GM20431 (cell line): ENCODE data around the gene TINAGL1.
"Not testable (repeated sequence)": the region's sequence is repeated elsewhere in the genome, so short reads cannot be mapped to it uniquely, and the experiment has no call there.

ENCODE experiments used
- in situ Hi-C: fragments of 300-500 bp; cut with MseI, MboI; formaldehyde crosslinking; loops from one replicate; pipeline ENCODE4 v1.15.0; 2020; ENCODE audit warnings: low sequenced_read_pairs; ENCODE audit not compliant: unreplicated experiment

Gene TINAGL1

DNA sequence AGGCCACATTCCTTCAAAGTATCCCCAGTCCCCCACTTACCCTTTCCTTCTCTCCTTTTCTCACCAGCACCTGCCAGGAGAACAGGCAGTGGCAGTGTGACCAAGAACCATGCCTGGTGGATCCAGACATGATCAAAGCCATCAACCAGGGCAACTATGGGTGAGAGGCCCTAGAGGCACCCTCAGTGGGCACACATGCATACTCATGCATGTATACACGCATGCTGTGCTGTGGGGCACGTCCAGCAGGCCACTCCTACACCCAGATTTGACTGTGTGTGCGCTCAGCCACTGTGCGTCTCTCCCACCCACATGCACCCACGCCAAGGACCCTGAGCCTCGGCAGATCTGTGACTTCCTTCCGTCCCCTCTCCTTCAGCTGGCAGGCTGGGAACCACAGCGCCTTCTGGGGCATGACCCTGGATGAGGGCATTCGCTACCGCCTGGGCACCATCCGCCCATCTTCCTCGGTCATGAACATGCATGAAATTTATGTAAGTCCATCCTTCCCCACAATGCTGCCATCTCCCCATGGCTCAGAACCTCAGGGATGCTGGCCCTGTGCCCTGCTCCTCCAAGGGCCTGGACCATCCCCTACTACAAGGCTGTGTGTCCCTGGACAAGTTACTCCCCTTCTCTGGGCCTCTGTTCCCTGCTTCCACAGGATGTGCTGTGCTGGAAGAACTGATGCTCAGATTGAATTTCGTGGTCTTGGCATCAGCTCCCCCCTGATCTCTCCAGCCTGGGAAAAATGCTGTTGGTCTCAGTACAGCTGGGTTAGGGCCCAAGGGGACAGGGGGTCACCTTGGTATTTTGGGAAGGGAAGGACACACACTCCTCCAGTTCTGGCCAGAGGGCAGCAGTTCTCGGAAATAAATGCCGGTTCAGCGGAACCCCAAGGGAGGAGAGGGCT, 7.0 kb downstream of the TINAGL1 start:
- in situ Hi-C loops = no loop called here

DNA sequence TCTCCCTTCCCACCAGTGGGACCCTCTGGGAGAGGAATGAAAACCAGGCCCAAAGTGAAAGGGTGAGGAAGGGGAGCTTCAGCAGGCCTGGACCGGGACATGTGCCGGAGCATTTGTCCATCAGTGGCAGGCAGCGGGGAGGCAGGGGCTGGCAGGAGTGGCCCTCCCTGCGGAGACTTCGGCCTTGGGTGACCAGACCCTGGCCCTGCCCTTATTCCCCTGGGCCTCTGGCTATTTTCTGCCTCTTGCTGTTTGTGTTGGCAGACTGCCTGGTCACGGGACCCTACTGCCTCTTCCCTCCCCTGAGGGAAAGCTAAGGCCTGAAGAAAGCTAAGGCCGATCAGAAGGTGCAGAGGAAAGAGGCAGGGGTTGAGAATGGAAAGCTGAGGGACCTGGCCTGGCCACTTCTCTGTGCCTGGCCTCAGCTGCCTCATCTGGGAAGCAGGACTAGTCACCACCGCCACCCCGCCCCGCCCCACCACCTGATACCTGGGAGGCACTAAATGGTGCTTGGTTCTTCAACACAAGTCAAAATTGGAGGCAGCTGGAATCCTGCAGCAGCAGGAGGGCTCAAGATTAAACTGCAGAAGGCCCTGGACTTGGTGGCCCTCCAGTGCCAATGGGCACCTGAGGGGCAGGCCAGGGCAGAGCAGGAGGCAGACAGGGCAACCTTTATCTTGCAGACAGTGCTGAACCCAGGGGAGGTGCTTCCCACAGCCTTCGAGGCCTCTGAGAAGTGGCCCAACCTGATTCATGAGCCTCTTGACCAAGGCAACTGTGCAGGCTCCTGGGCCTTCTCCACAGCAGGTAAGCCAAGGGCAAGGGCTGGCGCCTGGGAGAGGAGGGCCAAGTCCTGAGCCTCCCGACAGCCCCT, 7.9 kb downstream of the TINAGL1 start:
- in situ Hi-C loops = no loop called here

DNA sequence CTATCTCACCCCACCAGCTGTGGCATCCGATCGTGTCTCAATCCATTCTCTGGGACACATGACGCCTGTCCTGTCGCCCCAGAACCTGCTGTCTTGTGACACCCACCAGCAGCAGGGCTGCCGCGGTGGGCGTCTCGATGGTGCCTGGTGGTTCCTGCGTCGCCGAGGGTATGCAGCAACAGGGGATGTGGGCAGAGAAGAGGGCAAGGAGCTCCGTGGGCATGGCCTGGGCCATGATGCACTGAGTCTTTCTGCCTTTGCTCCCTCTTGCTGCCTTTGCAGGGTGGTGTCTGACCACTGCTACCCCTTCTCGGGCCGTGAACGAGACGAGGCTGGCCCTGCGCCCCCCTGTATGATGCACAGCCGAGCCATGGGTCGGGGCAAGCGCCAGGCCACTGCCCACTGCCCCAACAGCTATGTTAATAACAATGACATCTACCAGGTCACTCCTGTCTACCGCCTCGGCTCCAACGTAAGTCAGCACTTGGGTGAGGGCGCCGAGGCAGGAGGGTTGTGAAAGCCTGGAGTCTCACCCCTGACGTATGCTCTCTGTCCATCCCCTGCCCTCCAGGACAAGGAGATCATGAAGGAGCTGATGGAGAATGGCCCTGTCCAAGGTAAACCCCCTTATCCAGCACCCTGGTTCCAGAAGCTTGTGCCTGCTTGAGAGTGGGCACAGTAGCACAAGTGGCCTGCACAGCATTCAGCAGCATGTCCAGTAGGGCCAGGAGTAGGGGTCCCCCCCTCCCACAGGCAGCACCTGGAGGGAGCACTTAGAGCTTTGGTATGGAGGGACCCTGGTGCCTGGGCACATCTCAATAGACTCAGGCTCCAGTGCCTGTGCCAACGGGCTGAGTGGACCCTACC, 8.8 kb downstream of the TINAGL1 start:
- in situ Hi-C loops = no loop called here

DNA sequence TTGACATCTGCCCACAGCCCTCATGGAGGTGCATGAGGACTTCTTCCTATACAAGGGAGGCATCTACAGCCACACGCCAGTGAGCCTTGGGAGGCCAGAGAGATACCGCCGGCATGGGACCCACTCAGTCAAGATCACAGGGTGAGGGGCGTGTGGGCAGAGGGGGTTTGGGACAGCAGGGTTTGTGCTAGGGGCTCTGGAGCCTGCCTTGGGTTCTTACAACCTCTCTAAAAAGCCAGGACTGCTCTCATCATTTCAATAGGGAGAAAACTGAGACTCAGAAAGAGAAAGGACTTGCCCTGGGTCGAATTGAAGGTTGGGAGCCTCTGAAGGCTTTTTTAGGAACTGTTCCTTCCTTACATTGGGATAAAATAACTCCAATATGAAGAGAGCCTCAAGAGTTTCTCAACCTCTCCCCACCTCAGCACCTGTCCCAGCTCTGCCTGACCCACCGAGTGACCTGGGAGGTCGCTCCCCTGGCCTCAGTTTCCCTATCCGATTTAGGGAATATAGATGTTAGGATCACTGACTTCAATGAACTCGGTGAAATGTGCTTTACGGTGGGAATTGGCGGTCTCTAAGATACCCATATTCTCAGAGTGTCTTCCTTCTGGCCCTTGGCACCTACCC, 9.5 kb downstream of the TINAGL1 start:
- in situ Hi-C loops = no loop called here

DNA sequence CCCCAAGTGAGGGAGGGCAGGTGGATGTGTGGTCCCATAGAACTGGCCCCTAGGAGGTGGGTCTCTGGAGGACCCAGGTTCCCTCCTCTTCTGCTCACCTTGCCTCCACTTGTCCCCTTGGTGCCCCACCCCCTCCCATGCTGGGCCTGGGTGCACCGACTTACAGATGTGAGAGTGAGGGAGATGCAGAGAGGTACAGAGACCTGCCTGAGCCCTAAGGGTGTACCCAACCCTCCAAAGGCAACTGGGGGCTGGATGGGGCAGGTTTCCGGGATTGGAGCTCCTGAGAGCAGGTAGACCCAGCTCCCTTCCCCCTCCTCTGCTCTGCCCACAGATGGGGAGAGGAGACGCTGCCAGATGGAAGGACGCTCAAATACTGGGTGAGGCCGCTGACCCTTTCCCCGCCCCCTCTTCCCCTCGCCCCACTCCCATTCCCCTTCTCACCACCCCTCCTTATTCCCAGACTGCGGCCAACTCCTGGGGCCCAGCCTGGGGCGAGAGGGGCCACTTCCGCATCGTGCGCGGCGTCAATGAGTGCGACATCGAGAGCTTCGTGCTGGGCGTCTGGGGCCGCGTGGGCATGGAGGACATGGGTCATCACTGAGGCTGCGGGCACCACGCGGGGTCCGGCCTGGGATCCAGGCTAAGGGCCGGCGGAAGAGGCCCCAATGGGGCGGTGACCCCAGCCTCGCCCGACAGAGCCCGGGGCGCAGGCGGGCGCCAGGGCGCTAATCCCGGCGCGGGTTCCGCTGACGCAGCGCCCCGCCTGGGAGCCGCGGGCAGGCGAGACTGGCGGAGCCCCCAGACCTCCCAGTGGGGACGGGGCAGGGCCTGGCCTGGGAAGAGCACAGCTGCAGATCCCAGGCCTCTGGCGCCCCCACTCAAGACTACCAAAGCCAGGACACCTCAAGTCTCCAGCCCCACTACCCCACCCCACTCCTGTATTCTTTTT, 10.3 kb downstream of the TINAGL1 start:
- in situ Hi-C loops = no loop called here

DNA sequence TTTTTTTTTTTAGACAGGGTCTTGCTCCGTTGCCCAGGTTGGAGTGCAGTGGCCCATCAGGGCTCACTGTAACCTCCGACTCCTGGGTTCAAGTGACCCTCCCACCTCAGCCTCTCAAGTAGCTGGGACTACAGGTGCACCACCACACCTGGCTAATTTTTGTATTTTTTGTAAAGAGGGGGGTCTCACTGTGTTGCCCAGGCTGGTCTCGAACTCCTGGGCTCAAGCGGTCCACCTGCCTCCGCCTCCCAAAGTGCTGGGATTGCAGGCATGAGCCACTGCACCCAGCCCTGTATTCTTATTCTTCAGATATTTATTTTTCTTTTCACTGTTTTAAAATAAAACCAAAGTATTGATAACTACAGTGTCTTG, 11.0 kb downstream of the TINAGL1 start:
- in situ Hi-C loops = not testable (repeated sequence)

DNA sequence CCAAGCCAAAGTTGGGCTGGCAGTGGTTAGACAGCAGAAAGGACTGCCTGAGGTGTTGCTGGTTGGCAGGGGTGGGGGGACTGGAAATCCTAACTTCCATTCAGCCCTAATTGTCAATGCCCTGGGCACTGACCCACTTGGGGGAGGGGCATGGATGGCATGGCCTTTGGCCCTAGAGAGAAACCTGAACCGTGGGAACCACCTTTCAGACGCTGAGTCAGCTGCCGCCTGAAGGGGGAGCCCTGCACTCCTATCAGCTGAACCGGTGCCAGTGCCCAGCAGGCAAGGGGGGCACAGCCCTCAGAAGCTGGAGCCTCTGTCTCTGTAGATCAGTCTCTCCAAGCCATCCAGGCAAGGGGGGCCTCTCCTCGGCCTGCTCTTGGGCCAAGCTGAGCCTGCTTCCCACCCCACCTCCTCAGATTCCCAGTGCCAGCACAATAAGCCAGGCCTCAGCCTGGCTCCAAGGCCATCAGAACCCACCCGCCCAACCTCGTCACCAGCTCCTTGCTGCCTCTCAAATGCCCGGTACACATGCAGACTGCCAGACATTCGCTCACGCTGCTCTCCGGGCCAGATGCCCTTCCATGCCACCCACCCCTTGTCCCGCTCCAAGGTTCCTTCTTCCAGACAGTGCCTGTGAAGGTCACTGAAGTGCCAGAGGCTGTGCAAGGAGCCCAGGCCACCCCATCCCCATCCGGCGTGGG, 11.6 kb downstream of the TINAGL1 start:
- in situ Hi-C loops = no loop called here

DNA sequence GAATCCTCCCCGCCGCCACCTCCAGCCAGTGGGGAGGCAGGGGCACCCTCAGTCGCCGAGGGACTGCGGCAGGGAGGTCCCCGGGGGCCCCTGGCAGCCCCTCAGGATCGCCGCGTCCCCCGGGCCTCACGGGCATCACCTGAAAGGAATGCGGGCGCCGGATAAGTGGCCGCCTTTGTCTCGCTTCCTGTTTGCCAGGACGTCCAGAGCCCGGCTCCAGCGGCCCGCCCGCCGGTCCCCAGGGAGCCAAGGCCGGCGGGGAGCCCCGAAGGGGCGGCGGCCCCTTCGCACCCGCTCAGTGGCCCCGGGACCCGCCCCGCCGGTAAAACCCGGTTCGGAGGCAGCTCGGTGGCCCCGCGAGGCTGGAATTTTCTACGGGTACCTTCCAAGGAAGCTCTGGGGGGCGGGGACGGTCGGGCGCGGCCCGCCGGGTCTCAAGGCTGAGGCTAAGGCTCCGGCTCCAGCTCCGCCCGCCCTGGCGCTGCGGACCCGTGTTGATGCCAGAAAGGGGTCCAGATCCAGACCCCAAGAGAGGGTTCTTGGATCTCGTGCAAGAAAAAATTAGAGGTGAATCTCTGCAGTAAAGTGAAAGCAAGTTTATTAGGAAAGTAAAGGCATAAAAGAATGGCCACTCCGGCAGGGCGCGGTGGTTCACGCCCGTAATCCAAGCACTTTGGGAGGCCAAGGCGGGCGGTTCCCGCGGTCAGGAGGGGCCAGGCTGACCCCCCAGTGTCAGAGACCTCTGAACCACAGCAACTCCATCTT, 12.6 kb downstream of the TINAGL1 start:
- in situ Hi-C loops = no loop called here

DNA sequence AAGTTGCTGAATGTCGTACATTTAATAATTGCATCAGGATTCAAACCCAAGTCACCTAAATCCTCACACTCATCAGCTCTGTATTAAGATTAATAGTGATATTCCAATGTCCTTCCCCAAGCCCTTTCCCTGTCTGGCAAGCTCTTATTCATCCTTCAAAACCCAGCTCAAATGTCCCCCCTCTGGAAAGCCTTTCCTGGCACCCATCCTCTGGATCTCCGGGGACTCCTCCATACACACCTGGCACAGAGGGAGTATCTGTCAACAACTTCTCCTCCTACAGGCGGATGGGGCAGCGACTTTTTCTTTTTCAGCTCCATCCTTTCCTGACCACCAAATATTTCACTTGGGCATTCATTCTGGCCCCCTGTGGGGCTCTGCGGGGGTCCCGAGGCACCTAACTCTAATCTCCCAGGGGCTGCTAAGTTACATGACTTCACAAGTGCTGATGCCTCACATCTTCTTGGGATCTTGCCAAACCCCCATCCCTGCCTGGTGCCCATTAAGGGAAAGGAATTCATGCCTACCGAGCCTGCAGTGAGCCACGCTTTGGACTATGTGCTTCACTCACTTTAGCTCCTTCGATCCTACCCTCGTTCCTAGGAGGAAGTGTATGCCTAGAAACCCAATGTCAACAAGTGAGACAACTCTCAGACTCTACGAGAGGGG, 15.2 kb downstream of the TINAGL1 start:
- in situ Hi-C loops = no loop called here

DNA sequence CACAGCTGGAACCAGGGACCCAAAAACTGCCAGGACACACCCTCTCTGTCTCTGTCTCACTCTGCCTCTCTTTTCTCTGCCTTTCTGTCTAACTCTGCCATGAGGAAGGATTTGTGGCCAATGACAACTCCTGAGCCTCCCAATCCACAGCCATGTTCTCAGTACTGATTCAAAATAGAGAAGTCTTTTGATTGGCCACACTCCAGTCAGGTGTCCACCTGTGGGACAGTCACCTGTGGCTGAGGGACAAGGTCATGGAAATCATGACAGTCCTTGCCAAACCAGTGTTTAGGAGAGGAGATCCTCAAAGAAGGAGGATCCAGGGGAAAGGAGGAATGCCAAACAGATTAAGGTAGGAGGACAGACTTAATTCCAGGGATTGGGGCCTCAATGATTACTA, 15.8 kb downstream of the TINAGL1 start:
- in situ Hi-C loops = no loop called here

DNA sequence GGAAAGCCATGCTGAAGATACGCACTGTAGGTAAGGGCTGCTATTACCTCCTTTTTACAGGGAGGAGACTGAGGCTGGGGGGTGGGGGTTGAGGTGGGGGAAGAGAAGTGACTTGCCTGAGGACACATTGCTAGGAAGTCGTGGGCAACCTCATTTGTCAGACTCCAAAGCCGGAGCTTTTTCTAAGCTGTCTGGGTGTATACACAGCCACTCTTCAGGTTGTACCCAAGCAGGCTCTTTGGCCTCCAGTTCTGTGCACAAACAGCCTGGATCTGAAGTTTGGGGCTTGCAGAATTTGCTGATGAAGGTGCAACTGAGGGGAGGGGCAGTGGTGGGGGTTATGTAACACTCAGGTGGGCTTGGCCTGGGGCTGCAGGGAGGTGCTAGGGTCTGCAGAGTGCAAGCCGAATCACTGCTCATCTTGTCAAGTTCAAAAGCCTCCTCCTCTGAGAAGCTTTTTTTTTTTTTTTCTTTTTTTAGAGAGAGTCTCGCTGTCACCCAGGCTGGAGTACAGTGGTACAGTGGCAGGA, 16.9 kb downstream of the TINAGL1 start:
- in situ Hi-C loops = no loop called here

DNA sequence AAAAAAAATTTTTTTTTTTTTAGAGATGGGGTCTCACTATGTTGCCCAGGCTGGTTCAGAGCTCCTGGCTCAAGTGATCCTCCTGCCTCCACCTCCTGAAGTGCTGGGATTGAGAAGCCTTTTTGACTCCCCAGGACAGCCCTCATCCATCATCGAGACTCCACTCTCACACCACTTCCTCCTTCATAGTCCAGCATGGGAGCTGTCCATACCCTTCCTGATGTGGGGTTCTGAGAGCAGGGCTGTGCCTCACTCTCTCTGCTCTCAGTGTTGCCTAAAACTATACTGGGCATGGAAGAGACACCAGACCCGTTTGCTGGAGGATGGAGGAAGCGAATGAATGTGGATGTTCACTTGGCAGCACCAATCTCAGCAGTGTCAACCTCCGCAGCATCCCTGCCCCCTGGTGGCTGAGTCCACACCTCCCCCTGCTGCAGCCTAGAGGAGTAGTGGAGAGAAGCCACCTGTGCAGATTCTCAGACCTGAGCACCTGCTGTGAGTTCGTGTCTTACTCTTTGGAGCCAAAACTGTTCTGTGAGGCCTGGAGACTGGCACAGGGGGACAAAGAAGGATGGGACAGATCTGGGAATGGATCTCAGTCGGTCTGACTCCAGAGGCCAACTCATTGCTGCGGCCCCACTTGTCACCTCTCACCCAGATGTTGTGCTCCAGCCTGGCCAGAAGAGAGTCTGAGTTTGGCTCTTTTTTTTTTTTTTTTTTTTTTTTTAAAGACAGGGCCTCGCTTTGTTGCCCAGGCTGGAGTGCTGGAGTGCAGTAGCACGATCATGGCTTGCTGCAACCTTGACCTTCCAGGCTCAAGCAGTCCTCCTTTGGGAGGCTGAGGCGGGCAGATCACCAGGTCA, 17.7 kb downstream of the TINAGL1 start:
- in situ Hi-C loops = no loop called here

DNA sequence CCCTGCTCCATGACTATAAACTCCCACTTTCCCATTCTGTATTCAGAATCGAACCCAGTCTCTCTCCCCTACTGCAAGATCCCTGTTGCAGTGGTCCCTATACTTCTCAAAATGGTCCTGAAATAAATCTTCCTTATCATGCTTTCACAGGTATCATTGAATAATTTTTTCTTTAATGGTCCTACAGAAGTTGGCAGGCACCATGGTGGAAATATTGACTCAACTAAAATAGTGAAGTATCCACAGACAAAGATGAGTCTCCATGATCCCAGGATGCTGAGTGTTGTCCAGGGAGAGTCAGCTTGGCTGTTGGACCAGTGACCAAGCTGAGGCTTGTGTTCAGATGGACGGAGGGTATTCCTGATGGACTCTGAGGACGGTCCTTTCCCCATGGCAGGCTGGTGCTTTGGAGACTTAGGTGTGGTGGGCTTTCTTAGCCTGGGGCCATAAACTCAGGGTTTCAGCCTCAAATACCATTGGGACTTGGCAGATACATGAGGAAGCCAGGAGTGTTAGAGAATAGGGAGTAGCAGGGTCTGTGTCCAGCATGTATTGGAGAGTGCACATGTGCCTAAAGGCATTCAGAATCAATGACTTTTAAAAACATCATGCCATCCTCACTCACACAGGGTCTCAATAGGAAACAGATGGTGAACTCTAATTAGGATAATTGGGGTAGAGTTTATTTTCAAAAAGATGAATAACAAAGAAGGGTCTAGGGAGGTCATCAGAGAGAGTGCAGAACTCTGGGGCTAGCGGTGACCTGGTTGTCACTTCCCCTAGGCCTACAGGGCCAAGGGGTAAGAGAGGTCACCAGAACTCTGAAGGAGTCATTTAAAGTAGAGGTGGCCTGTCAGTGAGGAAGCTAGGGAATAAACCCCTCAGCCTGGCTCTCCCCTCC, 19.8 kb downstream of the TINAGL1 start:
- in situ Hi-C loops = no loop called here

DNA sequence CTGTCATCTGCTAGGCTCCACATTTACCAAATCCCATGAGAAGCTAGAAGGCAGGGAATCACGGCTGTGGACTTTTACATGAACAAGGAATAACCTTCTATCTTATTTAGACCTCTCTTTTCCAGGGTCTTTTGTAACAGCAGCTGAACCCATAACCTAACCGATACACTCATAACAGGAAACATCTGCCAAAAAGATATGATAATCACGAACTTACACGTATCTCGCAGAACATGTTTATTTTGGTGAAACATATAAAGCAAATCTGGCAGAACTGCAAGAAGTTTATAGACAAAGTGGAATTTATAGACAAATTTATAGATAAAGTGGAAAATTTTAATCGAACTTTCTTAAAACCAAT, 20.4 kb downstream of the TINAGL1 start:
- in situ Hi-C loops = no loop called here

DNA sequence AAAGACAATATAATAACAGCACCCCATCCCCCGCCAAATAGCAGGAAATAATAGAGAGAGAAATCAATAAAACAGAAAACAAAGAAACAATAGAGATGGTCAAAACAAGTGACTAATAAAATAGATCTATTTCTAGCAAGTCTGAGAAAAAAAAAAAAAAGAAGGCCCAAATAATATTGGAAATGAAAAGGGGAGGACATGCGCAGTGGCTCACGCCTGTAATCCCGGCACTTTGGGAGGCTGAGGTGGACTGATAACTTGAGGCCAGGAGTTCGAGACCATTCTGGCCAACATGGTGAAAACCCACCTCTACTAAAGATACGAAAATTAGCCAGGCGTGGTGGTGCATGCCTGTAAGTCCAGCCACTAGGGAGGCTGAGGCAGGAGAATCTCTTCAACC, 22.7 kb downstream of the TINAGL1 start:
- in situ Hi-C loops = no loop called here
